T-helper 17 cell (primary cell): ENCODE results near the gene ADAMTS13. TPM values are rescaled to one million over a fixed set of nuclear protein-coding genes. Genes with fewer than 3 reads are reported as not detected.
A peak's percentile ranks its signal among the peaks of the same experiment; 100 is the strongest.

ENCODE experiments used
- ATAC-seq: fragments of 150-1000 bp; cut with Tn5 transposase; 2 replicates; pipeline ENCODE4 v1.10.0; 2021; ENCODE audit warnings: mild to moderate bottlenecking, moderate library complexity
- DNase-seq, 3 donors: peaks; one replicate each; pipeline versions ENCODE4 v3.0.0 to v3.0.0-alpha.2; 2020 to 2021
- H3K9me3 ChIP-seq: one replicate; pipeline ENCODE4 v1.7.0; 2013; ENCODE audit warnings: low read length, mild to moderate bottlenecking; ENCODE audit not compliant: control insufficient read depth, poor library complexity, severe bottlenecking
- H3K27ac Mint-ChIP-seq: one replicate; pipeline ENCODE4 v1.8.0; 2022; ENCODE audit warnings: mild to moderate bottlenecking, moderate library complexity, mixed read lengths
- H3K27me3 Mint-ChIP-seq: one replicate; pipeline ENCODE4 v1.8.0; 2022; ENCODE audit warnings: mixed read lengths
- H3K36me3 Mint-ChIP-seq: one replicate; pipeline ENCODE4 v1.8.0; 2022; ENCODE audit warnings: low read depth, mixed read lengths
- H3K4me1 Mint-ChIP-seq: one replicate; pipeline ENCODE4 v1.8.0; 2022; ENCODE audit warnings: mild to moderate bottlenecking, mixed read lengths
- H3K4me3 Mint-ChIP-seq: one replicate; pipeline ENCODE4 v1.8.0; 2022; ENCODE audit warnings: mild to moderate bottlenecking, moderate library complexity, mixed read lengths
- total RNA-seq, 4 donors: library from RNA in 2 of 4; stranded (reverse) in 2 of 4; gene quantifications; one replicate each; pipeline ENCODE4 v1.2.3 and lab custom pipeline; 2022 to 2026

The ADAMTS13 gene
- total RNA-seq, 2 donors from 2014 or later, result 1.1 to 1.9 TPM

DNA sequence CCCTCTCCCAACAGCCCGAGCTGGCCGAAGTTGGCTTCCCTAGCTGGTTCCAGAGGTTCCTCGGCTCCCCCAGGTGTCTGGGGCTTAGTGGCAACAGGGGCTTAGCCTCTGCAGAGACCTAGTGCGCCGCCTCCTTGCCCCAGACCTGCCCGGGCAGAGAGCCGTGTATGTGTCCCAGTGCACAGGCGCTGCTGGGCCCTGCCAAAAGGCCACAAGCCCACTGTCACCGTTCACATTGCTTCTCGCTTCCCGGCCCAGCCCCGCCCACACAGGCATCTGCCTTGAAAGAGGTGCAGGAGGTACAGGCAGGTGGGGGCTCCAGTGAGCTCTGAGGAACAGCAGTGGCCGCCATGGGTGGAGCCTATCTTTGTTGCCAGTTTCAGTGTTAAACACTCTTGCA lies 35.1 kb downstream of the ADAMTS13 start:
- no peaks in the 10 kb centered on the region for H3K36me3 Mint-ChIP-seq
- DNase-seq, result no peak
- no peaks in the 10 kb centered on the region for H3K9me3 ChIP-seq
- peaks cover 6% of the 10 kb centered on the region for H3K4me1 Mint-ChIP-seq
- ATAC-seq, result no peak
- H3K4me3 Mint-ChIP-seq, result no peak overlapping the region
- H3K27me3 Mint-ChIP-seq, result peaks cover 12% of the 10 kb centered on the region
- no peak overlapping the region for H3K27ac Mint-ChIP-seq

DNA sequence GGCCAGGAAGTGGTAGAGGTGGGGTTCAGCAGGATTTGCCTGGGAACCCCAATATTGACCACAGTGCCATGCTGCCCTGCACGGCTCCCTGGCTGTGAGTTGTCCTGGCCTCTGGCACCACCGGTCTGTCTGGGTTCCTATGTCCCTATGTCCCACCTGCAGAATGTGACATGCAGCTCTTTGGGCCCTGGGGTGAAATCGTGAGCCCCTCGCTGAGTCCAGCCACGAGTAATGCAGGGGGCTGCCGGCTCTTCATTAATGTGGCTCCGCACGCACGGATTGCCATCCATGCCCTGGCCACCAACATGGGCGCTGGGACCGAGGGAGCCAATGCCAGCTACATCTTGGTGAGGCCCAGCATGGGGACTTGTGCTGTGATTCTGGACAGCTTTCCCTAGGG lies 35.6 kb downstream of the ADAMTS13 start:
- no peaks in the 10 kb centered on the region for H3K36me3 Mint-ChIP-seq
- DNase-seq, result no peak
- no peak overlapping the region for H3K4me3 Mint-ChIP-seq
- H3K9me3 ChIP-seq, result no peaks in the 10 kb centered on the region
- ATAC-seq, result no peak
- peaks cover 10% of the 10 kb centered on the region for H3K4me1 Mint-ChIP-seq
- peaks cover 12% of the 10 kb centered on the region for H3K27me3 Mint-ChIP-seq
- H3K27ac Mint-ChIP-seq, result no peak overlapping the region

DNA sequence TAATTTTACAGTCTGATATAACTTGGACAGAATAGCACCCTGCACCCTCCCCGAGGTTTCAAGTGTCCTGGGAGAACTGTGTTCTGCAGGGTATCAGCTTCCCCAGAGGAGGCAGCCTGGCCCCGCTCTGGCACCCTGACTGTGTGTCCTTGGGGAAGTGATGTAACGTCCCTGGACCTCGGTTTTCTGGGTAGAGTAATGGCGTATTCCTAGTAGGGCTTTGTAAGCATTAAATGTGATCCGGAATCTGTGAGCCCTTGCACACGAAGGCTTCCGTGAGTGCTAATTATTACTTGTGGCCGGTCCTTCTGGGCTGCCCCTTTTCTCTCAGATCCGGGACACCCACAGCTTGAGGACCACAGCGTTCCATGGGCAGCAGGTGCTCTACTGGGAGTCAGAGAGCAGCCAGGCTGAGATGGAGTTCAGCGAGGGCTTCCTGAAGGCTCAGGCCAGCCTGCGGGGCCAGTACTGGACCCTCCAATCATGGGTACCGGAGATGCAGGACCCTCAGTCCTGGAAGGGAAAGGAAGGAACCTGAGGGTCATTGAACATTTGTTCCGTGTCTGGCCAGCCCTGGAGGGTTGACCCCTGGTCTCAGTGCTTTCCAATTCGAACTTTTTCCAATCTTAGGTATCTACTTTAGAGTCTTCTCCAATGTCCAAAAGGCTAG lies 36.6 kb downstream of the ADAMTS13 start:
- H3K9me3 ChIP-seq, result no peaks in the 10 kb centered on the region
- Mint-ChIP-seq H3K4me3 (peak overlapping the region; percentile 95), H3K27ac (peak overlapping the region; percentile 43), H3K36me3 (no peaks in the 10 kb centered on the region), H3K27me3 (peaks cover 10% of the 10 kb centered on the region), H3K4me1 (peaks cover 10% of the 10 kb centered on the region)
- ATAC-seq (no peak), DNase-seq (no peak)

DNA sequence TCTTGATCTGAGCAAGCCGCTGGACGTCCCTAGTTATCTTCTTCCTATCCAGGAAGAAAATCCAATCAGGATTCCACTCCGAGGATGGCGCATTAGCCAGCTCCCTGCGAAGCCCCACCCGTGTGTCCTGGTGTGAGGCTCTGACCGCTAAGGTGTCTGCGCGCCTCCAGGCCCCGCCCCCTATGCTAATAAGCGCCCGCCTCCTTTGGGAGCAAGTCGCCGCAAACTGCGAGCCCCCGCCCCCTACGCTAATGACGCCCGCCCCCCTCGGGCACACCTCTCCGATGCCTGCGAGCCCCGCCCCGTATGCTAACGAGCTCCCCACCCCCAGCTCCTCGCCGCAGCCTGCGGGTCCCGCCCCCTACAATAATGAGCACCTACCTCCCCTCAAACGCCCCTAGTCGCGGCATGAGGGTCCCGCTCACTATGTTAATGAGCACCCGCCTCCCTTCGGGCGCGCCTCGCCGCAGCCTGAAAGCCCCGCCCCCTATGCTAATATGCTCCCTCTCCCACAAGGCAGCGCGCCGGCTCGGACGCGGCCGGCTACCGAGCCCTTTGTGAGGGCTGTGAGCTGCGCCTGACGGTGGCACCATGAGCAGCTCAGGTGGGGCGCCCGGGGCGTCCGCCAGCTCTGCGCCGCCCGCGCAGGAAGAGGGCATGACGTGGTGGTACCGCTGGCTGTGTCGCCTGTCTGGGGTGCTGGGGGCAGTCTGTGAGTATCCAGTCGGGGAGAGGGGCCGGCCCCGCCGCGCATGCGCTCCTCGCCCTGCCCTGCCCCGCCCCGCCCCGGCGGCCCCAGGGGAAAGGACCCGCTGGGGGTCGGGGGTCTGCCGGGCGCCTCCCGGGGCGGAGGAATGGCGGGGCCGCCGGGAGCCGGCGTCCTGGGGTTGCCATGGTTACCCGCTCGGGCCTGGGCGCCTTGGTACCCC lies 37.6 kb downstream of the ADAMTS13 start, which contains the start of gene CACFD1:
TSS of gene CACFD1 (plus strand) at position 503 of the 929 bp plus-strand sequence. CDS start at position 592, 89 bp downstream.
- Mint-ChIP-seq H3K4me3 (peak within 1 kb of the TSS; percentile 95), H3K36me3 (no peaks in the 10 kb centered on the region), H3K27ac (peak within 1 kb of the TSS; percentile 86), H3K4me1 (peaks cover 10% of the 10 kb centered on the region), H3K27me3 (peaks cover under 1% of the 10 kb centered on the region)
- H3K9me3 ChIP-seq, result no peaks in the 10 kb centered on the region
- peak; percentile 85 for ATAC-seq
- DNase-seq, result peak; percentile 77 to 92 (median 90)

DNA sequence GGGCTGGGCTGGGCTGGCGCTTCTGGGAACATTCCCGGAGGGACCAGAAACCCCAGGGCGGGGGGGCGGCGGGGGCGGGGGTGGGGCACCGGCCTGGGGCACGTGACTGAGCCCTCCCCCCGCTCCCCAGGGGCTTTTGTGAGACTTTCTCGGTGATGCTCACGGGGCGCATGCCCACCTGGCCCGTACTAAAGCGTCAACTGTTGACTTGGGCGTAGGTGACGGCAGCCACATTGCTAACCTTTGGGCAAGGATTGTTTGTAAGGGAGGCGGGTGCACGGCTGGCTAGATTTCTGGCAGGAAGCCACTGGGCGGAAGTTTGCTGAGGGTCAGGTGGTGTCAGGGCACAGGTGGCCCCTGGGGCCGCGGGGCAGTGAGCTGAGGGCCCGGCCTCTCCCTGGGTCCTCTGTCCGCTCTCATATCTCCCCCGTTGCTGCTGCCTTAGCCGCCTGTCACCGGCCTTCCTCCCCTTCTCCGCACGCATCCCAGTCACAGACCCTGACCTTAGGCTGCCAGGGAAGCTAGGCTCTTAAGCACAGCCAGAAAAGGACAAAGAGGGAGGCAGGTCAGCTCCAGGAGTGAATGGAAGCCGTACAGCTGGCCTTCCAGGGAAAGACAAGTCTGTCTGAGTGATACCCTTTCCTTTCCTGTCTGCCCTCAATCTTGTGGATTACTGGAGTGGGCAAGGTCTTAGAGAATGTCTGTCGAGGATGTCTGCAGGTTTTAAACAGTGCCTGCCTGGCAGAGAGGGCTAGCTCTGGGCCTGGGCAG lies 38.4 kb downstream of the ADAMTS13 start:
- H3K27me3 Mint-ChIP-seq, result no peaks in the 10 kb centered on the region
- H3K27ac Mint-ChIP-seq, result peak overlapping the region; percentile 86
- peak; percentile 22 for ATAC-seq
- peak overlapping the region; percentile 77 for H3K4me3 Mint-ChIP-seq
- H3K9me3 ChIP-seq, result no peaks in the 10 kb centered on the region
- no peaks in the 10 kb centered on the region for H3K36me3 Mint-ChIP-seq
- H3K4me1 Mint-ChIP-seq, result peaks cover 10% of the 10 kb centered on the region
- peak in 2 of 3 donors; percentile 38 to 54 for DNase-seq

DNA sequence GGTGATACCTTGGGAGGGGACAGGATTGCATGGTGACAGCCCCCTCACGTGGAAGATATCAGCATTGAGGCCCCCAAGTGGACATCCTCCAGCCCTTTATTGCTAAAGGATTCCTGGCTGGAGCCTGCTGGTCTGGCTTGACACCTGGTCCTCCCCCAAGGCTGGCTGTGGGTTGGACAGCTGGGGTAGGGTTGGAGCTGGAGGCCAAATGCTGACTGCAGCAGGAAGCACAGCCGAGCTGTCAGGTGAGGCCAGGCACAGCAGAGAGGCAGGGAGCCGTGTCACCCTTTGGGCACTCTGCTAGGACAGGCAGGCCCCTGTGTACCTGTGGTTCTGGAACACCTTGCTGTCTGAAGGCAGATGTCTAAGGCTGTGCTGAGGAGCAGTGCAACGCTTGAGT lies 39.8 kb downstream of the ADAMTS13 start:
- H3K4me1 Mint-ChIP-seq, result peaks cover 10% of the 10 kb centered on the region

DNA sequence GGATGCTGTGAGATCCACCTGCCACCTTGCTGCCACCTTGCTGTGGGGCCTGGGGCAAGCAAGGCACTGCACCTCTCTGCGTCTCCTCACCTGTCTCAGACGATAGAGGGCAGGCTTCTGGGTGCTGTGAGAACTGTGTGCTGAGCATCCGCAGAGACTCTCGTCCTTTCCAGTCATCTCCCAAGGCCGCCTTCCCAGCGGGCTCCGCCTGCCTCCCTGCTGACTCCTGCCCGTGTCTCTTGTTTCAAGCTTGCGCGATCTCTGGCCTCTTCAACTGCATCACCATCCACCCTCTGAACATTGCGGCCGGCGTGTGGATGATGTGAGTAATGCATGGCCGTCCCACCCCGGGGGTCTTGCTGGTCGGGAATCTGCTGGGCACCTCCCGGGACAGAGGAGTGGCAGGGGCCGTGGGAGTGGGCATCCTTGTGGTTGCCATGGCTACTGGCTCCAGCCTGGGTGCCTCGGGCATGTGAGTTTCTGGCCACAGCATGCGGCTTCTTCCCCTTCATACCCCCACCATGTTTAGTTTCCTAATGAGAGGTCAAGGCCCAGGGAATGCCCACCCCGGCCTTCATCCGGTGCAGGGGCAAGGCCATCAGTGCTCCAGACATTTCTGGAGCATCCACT lies 41.2 kb downstream of the ADAMTS13 start:
- peaks cover 10% of the 10 kb centered on the region for H3K4me1 Mint-ChIP-seq
- H3K27me3 Mint-ChIP-seq, result no peaks in the 10 kb centered on the region
- no peak overlapping the region for H3K27ac Mint-ChIP-seq
- H3K36me3 Mint-ChIP-seq, result no peaks in the 10 kb centered on the region
- DNase-seq, result no peak
- ATAC-seq, result no peak
- H3K9me3 ChIP-seq, result no peaks in the 10 kb centered on the region
- no peak overlapping the region for H3K4me3 Mint-ChIP-seq

More for the DNA sequence above, 39.8 kb downstream of the ADAMTS13 start:
- Mint-ChIP-seq H3K36me3 (no peaks in the 10 kb centered on the region), H3K4me3 (no peak overlapping the region), H3K27ac (no peak overlapping the region), H3K27me3 (no peaks in the 10 kb centered on the region)
- DNase-seq (no peak), ATAC-seq (no peak)
- H3K9me3 ChIP-seq, result no peaks in the 10 kb centered on the region

DNA sequence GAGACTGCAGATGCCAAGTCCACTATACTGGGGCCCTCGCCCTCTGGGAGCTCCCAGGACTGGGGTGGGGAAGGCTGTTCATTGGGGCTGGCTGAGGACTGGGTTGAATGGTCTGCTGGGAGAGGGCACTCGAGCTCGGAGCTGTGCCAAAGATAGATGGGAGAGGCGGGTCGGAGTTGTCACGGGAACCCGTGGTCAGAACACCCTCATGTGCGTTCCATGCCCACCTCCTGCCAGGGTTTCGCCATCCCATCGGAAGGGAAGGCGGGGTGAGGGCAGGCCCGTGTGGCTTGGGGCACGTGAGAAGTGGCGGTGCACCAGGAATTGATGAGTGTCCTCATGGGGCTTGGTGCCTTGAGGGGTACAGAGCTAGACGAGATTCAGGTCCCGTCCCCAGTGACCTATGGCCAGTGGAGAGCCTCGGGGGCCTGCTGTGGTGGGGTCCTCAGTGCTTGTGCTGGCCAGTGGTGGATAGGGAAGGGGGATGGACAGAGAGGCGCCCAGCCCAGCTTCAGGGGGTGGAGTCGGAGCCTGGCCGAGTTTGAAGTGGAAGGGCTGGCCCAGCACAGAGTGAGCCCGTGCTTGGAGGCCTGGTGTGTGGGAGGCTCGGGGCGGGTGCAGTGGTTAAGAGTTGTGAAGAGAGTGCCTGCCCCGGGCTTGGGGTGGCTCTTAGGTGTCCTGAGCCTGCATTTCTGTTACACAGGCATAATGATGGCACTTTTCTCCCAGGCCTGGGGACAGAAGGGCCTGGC lies 41.9 kb downstream of the ADAMTS13 start:
- no peaks in the 10 kb centered on the region for H3K9me3 ChIP-seq
- H3K4me3 Mint-ChIP-seq, result no peak overlapping the region
- no peak overlapping the region for H3K27ac Mint-ChIP-seq
- DNase-seq (no peak), ATAC-seq (no peak)
- H3K27me3 Mint-ChIP-seq, result no peaks in the 10 kb centered on the region
- peaks cover 10% of the 10 kb centered on the region for H3K4me1 Mint-ChIP-seq
- no peaks in the 10 kb centered on the region for H3K36me3 Mint-ChIP-seq

DNA sequence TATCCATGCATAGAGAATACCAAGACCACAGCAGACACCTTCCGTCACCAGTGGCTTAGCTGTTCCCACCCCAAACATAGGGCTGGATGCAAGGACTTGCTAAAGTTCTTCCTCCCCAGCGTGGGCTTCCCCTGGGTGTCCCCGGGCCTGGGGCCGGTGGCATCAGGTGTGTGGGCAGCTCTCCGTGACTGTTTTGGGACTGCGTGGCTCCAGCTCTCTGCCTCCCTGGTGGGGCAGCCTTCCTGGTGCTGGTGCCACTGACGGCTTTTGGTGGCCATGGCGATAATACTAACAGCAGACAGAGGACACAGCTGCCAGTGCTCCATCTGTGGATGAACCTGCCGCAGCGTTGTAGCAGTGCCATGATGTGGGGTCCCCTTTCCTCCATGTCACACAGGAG lies 42.5 kb downstream of the ADAMTS13 start:
- no peak for DNase-seq
- ATAC-seq, result no peak
- Mint-ChIP-seq H3K27ac (no peak overlapping the region), H3K27me3 (no peaks in the 10 kb centered on the region), H3K4me3 (no peak overlapping the region), H3K36me3 (no peaks in the 10 kb centered on the region), H3K4me1 (peaks cover 10% of the 10 kb centered on the region)
- no peaks in the 10 kb centered on the region for H3K9me3 ChIP-seq

DNA sequence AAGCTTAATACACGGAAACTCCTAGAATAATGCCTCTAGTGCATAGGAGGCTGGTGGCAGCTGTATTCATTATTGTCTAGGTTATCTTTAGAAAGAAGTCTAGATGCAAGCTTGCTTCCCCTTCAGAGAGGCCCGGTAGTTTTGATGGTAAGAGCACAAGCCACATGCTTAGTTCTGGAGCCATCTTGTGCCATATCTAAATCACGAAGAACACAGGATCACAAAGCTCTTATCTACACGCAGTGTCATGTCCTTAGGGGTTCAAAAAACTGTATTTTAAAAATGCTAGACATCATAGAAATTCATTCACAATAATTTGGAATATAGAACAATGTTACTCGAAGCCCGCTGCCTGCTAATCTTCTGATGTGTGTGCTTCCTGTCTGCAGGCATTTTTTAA lies 43.8 kb downstream of the ADAMTS13 start:
- no peak for ATAC-seq
- no peaks in the 10 kb centered on the region for H3K9me3 ChIP-seq
- Mint-ChIP-seq H3K36me3 (no peaks in the 10 kb centered on the region), H3K27ac (no peak overlapping the region), H3K4me1 (peaks cover 4% of the 10 kb centered on the region), H3K4me3 (no peak overlapping the region), H3K27me3 (no peaks in the 10 kb centered on the region)
- DNase-seq, result no peak

DNA sequence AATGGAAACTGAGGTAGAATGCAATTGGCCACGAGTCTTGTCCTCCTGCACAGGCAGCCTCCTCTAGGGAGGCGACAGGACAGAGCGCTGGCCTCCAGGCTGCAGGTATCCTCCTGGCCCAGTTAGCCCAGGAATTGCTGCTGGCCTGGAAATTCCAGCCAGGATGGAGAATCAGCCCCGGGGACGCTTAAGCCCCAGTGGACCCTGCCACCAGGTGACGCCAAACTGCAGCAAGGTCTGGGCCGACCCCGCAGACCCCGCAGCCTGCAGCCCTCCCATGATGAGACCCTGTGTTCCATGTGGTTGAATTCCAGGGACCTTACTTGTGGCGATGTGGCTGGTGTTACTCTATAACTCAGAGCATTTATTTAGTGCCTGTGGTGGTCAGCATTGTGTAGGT lies 44.9 kb downstream of the ADAMTS13 start:
- ATAC-seq (no peak), DNase-seq (no peak)
- peaks cover 4% of the 10 kb centered on the region for H3K4me1 Mint-ChIP-seq
- no peak overlapping the region for H3K27ac Mint-ChIP-seq
- no peaks in the 10 kb centered on the region for H3K27me3 Mint-ChIP-seq
- H3K9me3 ChIP-seq, result no peaks in the 10 kb centered on the region
- no peaks in the 10 kb centered on the region for H3K36me3 Mint-ChIP-seq
- H3K4me3 Mint-ChIP-seq, result no peak overlapping the region

DNA sequence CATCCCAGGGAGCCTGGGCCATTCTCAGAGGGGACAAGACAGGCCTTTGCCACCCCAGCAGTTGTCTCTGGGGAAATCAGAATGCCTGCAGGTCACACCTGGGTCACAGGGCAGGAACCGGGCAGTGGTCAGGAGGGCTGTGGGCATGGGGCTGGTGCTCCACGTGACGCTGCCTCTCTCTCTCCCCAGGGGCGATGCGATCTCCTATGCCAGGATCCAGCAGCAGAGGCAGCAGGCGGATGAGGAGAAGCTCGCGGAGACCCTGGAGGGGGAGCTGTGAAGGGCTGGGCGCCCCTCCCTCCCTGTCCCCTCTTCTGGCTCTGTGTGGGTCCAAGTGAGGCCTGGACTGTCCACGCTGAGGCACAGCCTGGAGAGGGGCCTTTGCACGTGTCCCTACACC lies 46.2 kb downstream of the ADAMTS13 start:
- H3K4me3 Mint-ChIP-seq, result no peak overlapping the region
- no peaks in the 10 kb centered on the region for H3K27me3 Mint-ChIP-seq
- no peak for DNase-seq

More for the DNA sequence above, 46.2 kb downstream of the ADAMTS13 start:
- no peaks in the 10 kb centered on the region for H3K9me3 ChIP-seq
- Mint-ChIP-seq H3K27ac (no peak overlapping the region), H3K4me1 (no peaks in the 10 kb centered on the region), H3K36me3 (no peaks in the 10 kb centered on the region)
- no peak for ATAC-seq
